Measurements from ENCODE around the gene PRKAG2. TPM values are rescaled to one million over a fixed set of nuclear protein-coding genes. Genes with fewer than 3 reads are reported as not detected.
A peak's percentile ranks its signal among the peaks of the same experiment; 100 is the strongest.

Gene PRKAG2
- total RNA-seq, 1 experiment from 2014 or later: 28.2 TPM

- peak in 1 of 2 experiments; percentile 63 for DNase-seq (ENCODE audit: low read depth in 1 of 2, low spot score in 2 of 2)
Observed at GRCh38 chr7:151631570-151631952, 245.4 kb downstream of the PRKAG2 start.

DNA sequence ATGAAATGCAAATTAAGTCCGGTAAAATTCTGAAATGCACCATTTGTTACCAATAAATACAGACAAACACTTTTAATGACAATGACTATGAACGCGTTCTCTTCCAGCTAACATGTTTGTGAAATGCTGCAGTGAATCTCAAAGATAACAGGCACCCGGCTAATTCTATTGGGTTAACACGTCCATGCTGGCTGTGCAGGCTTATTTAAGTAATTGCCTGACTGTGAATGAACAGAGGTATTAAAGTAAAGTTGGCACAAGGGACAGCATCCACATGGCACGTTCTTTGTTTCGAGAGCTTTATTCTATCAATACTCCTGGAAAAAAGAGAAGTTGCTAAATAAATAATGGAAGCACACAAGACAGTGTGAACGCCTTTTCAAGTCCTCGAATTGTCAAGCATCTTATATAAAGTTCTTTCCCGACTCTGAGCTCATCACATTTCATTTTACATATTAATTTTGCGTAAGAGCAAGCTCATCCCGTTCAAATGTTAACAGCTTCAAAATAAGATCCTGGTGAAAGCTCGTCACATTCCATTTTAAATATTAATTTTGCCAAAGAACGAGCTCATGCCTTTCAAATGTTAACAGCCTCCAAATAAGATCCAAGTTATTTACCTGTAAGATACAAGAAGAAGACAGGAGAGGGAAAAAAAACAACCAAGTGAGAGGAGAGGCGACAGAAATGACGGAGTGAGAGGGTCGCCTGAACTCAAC is 245.9 kb downstream of the PRKAG2 start:
- Histone ChIP-seq H3K4me1 (replicated peaks) (peaks cover 52% of the 10 kb centered on the region), H3K27me3 (replicated peaks) (no peaks in the 10 kb centered on the region), H3K36me3 (peaks cover 23% of the 10 kb centered on the region), H3K9me3 (replicated peaks) (no peaks in the 10 kb centered on the region), H3K4me3 (peak overlapping the region; percentile 91), H3K27ac (peak overlapping the region; percentile 15)
- peak in 1 of 2 experiments; percentile 20 for DNase-seq (ENCODE audit: low read depth in 1 of 2, low spot score in 2 of 2)

More at GRCh38 chr7:151631570-151631952, 245.4 kb downstream of the PRKAG2 start:
- Histone ChIP-seq H3K36me3 (peaks cover 21% of the 10 kb centered on the region), H3K9me3 (replicated peaks) (no peaks in the 10 kb centered on the region), H3K4me3 (peak overlapping the region; percentile 91), H3K27me3 (replicated peaks) (no peaks in the 10 kb centered on the region), H3K4me1 (replicated peaks) (peaks cover 46% of the 10 kb centered on the region), H3K27ac (peak overlapping the region; percentile 15)

- peaks cover 57% of the 10 kb centered on the region for H3K4me1 ChIP-seq (replicated peaks)
Observed at GRCh38 chr7:151630358-151630757, 246.6 kb downstream of the PRKAG2 start.

GRCh38 chr7:151629713-151630272 is 247.1 kb downstream of the PRKAG2 start:
- Histone ChIP-seq H3K9me3 (replicated peaks) (no peaks in the 10 kb centered on the region), H3K27ac (no peak overlapping the region), H3K4me1 (replicated peaks) (peaks cover 59% of the 10 kb centered on the region), H3K36me3 (peaks cover 36% of the 10 kb centered on the region), H3K27me3 (replicated peaks) (no peaks in the 10 kb centered on the region), H3K4me3 (no peak overlapping the region)
- DNase-seq (ENCODE audit: low read depth in 1 of 2, low spot score in 2 of 2): no peak

More at GRCh38 chr7:151630358-151630757, 246.6 kb downstream of the PRKAG2 start:
- Histone ChIP-seq H3K36me3 (peaks cover 30% of the 10 kb centered on the region), H3K27me3 (replicated peaks) (no peaks in the 10 kb centered on the region), H3K9me3 (replicated peaks) (no peaks in the 10 kb centered on the region), H3K4me3 (peak overlapping the region; percentile 91), H3K27ac (no peak overlapping the region)
- no peak for DNase-seq (ENCODE audit: low read depth in 1 of 2, low spot score in 2 of 2)

GRCh38 chr7:151628846-151629604 is 247.9 kb downstream of the PRKAG2 start:
- Histone ChIP-seq H3K4me3 (no peak overlapping the region), H3K27me3 (replicated peaks) (no peaks in the 10 kb centered on the region), H3K36me3 (peaks cover 41% of the 10 kb centered on the region), H3K27ac (no peak overlapping the region), H3K4me1 (replicated peaks) (peaks cover 67% of the 10 kb centered on the region), H3K9me3 (replicated peaks) (no peaks in the 10 kb centered on the region)
- no peak for DNase-seq (ENCODE audit: low read depth in 1 of 2, low spot score in 2 of 2)

GRCh38 chr7:151626422-151627115 is 250.3 kb downstream of the PRKAG2 start:
- Histone ChIP-seq H3K4me1 (replicated peaks) (peaks cover 78% of the 10 kb centered on the region), H3K27ac (peak overlapping the region; percentile 73), H3K27me3 (replicated peaks) (no peaks in the 10 kb centered on the region), H3K36me3 (peaks cover 51% of the 10 kb centered on the region), H3K4me3 (no peak overlapping the region), H3K9me3 (replicated peaks) (no peaks in the 10 kb centered on the region)
- DNase-seq (ENCODE audit: low read depth in 1 of 2, low spot score in 2 of 2): peak; percentile 67 to 90

- peaks cover 76% of the 10 kb centered on the region for H3K4me1 ChIP-seq (replicated peaks)
- peak overlapping the region; percentile 85 for H3K27ac ChIP-seq
- no peaks in the 10 kb centered on the region for H3K27me3 ChIP-seq (replicated peaks)
- no peaks in the 10 kb centered on the region for H3K9me3 ChIP-seq (replicated peaks)
- no peak overlapping the region for H3K4me3 ChIP-seq
- DNase-seq (ENCODE audit: low read depth in 1 of 2, low spot score in 2 of 2): peak in 1 of 2 experiments; percentile 32
- peaks cover 56% of the 10 kb centered on the region for H3K36me3 ChIP-seq
Observed at GRCh38 chr7:151625606-151626005, 251.3 kb downstream of the PRKAG2 start.

GRCh38 chr7:151624246-151624928 is 252.5 kb downstream of the PRKAG2 start:
- peak in 1 of 2 experiments; percentile 39 for DNase-seq (ENCODE audit: low read depth in 1 of 2, low spot score in 2 of 2)
- no peaks in the 10 kb centered on the region for H3K27me3 ChIP-seq (replicated peaks)
- peaks cover 49% of the 10 kb centered on the region for H3K36me3 ChIP-seq
- no peaks in the 10 kb centered on the region for H3K9me3 ChIP-seq (replicated peaks)
- no peak overlapping the region for H3K4me3 ChIP-seq
- H3K27ac ChIP-seq: peak overlapping the region; percentile 85
- H3K4me1 ChIP-seq (replicated peaks): peaks cover 65% of the 10 kb centered on the region

GRCh38 chr7:151623766-151624165 is 253.1 kb downstream of the PRKAG2 start:
- Histone ChIP-seq H3K27ac (peak overlapping the region; percentile 85), H3K9me3 (replicated peaks) (no peaks in the 10 kb centered on the region), H3K36me3 (peaks cover 53% of the 10 kb centered on the region), H3K4me1 (replicated peaks) (peaks cover 62% of the 10 kb centered on the region), H3K27me3 (replicated peaks) (no peaks in the 10 kb centered on the region), H3K4me3 (no peak overlapping the region)
- peak; percentile 45 to 70 for DNase-seq (ENCODE audit: low read depth in 1 of 2, low spot score in 2 of 2)

DNA sequence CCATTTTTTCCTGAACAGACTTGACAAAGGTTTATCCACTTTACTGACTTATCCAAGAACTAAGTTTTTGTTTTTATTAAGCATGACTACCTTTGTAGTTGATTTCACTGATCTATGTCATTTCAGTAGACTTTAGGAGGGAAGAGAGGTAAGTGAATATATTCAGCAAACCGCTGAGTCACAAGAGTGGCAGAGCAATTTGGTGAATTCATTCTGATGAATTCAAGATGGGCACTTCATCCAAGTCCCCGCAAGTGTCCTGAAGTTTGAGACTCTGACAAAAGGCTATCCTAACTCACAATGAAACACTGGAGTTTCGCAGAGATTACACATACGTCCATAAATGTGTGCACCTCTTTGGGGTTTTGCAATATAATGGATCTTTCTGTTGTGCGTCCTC is 255.0 kb downstream of the PRKAG2 start:
- no peak overlapping the region for H3K4me3 ChIP-seq
- no peak overlapping the region for H3K27ac ChIP-seq
- no peak for DNase-seq (ENCODE audit: low read depth in 1 of 2, low spot score in 2 of 2)
- H3K9me3 ChIP-seq (replicated peaks): no peaks in the 10 kb centered on the region
- peaks cover 47% of the 10 kb centered on the region for H3K4me1 ChIP-seq (replicated peaks)
- no peaks in the 10 kb centered on the region for H3K27me3 ChIP-seq (replicated peaks)
- H3K36me3 ChIP-seq: peaks cover 53% of the 10 kb centered on the region

DNA sequence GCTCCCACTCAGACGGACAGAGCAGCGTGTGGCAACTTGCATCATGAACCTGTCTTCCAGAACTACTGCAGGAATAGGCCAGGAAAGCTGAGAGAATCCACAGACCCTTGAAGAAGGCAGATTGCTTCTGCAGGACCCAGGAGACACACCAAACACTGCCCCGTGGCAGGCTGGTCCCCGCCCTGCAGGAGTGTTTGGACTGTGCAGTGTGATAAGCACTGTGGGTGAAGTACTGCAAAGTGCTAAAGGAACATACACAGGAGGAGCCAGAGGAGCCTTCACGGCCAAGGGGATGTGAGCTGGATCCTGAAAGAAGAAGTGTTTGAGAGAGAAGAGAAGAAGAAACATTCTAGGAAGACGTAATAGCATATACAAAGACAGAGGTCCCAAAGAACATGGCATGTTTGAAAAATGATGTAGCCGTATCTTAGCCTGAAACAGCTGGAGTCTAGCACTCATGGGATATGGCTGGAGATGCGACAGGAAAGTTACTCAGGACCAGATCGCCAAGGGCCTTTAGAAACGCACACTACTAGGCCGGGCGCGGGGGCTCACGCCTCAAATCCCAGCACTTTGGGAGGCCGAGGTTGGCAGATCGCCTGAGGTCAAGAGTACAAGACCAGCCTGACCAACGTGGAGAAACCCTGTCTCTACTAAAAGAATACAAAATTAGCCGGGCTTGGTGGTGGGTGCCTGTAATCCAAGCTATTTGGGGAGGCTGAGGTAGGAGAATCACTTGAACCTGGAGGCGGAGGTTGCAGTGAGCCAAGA is 260.3 kb downstream of the PRKAG2 start:
- H3K27ac ChIP-seq: no peak overlapping the region
- no peaks in the 10 kb centered on the region for H3K9me3 ChIP-seq (replicated peaks)
- no peak for DNase-seq (ENCODE audit: low read depth in 1 of 2, low spot score in 2 of 2)
- peaks cover 4% of the 10 kb centered on the region; the same call in 1 of the 2 replicates for H3K4me1 ChIP-seq (replicated peaks)
- no peaks in the 10 kb centered on the region for H3K27me3 ChIP-seq (replicated peaks)
- H3K36me3 ChIP-seq: peaks cover 43% of the 10 kb centered on the region
- no peak overlapping the region for H3K4me3 ChIP-seq

- H3K36me3 ChIP-seq: peaks cover 43% of the 10 kb centered on the region
Observed at GRCh38 chr7:151615784-151616183, 261.1 kb downstream of the PRKAG2 start.

More at GRCh38 chr7:151615784-151616183, 261.1 kb downstream of the PRKAG2 start:
- no peak for DNase-seq (ENCODE audit: low read depth in 1 of 2, low spot score in 2 of 2)
- Histone ChIP-seq H3K27me3 (replicated peaks) (no peaks in the 10 kb centered on the region), H3K4me1 (replicated peaks) (no peaks in the 10 kb centered on the region), H3K4me3 (no peak overlapping the region), H3K27ac (no peak overlapping the region), H3K9me3 (replicated peaks) (no peaks in the 10 kb centered on the region)
